SW480 (cell line): Measurements from ENCODE around the gene PTPN4.

ENCODE experiments used
- DNase-seq: peaks from one replicate; pipeline ENCODE4 v3.0.0-alpha.2; 2016; ENCODE audit warnings: low spot score

Gene PTPN4

DNA sequence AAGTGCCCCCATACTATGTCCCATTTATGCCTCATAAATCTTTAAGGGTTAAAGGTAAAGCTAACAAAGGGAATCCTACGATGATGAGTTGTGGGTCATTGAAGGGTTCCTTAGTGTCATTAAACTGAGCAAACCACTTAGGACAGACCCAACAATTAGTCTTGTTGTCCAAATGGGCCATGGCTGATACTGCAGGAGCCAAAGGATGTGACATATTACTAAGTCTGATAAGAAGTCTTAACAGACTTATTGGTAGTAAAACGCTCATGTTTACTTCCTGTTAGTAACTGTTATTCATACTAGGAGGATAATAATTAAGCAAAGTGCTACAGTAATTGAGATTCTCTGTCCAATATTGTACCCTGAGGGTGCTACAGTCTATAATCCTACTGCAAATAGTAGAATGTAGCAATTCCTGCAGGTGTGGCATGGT lies 96.8 kb downstream of the PTPN4 start:
- no peak for DNase-seq

DNA sequence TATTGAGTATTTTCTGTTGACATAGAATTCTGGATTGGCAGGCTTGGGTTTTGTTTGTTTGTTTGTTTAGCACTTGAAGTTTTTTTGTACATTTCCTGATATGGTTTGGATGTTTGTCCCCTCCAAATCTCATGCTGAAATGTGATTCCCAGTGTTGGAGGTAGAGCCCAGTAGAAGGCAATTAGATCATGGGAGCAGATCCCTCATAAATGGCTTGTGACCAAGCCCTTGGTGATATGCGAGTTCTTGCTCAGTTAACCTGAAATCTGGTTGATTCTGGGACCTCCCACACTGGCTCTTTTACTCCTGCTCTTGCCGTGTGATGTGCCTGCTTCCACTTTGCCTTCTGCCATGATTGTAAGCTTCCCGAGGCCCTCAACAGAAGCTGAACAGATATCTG lies 98.0 kb downstream of the PTPN4 start:
- DNase-seq: no peak

DNA sequence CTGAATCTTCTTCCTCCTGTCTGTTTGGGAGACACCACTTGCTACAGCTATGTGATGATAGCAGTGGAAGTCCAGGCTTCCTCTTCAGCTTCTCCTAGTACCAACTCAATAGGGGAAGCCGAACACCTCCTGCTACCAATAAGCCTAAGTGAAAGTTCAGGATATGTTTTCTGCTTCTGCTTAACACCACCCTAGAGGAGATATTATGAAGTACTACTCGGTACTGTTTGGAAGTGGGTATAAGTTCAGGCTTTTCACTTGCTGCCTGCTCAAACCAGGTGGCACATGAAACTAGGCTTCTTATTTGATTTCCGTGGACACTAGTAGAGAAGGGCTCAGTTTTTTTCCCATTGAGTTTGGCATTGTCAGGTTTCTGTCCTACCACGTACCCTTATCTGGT lies 99.8 kb downstream of the PTPN4 start:
- DNase-seq: no peak

DNA sequence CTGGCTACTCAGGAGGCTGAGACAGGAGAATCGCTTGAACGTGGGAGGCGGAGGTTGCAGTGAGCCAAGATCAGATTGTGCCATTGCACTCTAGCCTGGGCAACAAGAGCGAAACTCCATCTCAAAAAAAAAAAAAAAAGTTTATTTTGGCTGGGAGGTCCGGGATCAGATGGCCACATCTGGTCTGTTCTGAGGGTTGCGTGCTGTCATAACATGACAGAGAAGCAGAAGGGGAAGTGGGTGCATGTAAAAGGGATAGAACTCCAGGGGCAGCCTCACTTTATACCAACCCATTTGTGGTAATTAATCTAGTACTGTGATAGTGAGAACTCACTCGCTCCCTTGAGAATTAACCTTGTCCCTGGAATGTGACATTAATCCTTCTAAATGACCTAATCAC lies 101.2 kb downstream of the PTPN4 start:
- no peak for DNase-seq

DNA sequence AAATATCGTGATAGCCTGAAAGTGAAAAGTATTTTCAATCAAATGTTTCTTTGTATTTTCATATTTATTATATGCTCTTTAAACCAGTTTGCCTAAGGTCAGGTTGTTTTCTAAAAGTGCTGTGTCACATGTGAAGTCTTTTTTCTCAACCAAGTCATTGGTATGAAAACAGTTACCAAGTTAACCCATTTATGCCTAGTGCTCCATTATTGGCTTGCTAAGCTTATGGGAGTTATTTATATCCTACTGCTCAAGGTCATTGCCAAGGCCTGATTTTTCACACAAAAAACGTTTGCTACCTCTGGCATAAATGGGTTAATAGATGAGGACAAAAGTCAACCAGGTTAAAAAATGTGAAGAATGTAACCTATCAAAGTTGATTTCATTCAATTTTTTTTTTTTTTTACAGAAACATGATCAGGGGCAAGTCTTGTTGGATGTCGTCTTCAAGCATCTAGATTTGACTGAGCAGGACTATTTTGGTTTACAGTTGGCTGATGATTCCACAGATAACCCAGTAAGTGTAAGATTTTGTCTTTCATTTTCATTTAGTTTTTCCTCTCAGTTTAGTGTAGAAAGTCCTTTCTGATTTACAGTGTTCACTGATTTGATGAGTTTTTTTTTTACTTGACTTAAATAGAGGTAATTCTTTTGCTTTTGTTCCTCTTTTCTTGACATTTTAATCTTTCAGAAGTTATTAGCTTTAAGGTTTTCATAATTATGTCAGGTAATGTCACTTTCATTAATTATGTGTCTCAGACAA lies 102.6 kb downstream of the PTPN4 start:
- DNase-seq: no peak

DNA sequence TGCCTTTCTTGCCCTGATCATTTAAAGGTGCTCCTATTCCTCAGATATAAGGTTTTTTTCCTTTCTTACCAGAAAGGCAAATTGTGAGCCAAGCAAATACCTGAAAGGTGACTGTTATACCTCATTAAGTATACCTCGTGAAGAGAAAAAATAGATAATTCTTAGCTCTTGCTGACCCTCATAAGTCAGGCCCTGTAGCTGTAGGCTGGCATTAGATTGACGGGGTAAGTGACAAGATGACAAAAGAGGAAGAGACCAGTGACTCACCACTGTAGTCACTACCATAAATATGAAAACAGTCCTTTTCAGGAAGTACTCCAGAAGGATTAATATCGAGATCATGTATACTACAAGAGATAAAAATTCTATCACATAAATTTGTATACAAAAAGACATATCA lies 104.6 kb downstream of the PTPN4 start:
- no peak for DNase-seq

DNA sequence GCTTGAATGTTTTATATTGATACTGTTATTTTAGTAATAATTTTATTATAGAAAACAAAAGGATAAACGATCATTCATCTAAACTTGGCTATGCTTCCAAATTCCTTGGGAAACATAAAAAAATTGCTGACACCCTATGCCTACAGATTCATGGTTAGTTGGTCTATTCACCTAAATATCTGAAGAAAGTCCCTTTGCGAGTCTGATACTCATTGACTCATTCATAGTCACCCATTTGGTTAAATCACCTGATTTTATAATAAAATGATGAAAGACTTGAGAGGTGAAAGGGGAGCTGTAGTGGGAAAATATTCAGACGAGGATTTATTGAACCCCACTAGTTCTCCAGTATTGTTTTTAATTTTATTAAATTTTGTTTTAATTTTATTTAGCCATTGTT lies 112.0 kb downstream of the PTPN4 start:
- no peak for DNase-seq

DNA sequence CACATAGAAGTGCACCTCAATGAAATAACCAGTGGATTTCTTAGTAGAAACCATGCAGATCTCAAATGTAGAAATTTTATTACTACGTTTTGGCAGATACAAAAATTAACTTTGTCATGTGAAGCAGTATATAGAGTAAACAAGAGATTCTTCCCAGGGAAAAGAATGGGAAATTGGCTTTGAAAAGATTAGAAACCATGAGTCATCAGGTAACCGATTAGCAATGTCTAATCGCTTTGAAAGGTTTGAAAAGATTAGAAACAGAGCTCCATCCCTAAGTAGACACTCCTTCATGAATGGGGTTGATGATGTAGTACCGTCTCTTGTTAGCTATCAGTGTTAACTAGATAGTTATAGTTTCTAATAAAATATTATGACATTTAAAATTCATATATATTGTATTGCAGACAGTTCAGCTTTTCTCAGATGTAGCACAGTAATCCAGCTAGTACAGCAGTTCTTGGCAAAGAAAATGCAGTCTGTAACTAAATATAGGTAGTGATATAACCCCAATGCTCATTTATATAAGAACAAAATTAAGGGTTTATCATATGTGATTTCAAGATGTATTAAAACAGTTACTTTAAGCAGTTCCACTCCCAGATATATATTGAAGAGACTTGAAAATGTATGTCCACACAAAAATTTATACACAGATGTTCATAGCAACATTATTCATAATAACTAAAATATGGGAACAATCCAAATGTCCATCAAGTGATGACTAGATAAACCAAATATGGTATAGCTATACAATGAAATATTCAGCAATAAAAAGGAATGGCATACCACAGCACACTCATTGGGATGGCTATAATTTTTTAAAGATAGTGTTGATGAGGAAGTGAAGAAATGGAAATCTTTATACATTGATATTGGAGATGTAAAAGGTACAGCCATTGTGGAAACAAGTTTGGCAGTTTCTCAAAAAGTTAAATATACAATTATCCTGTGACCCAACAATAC lies 113.9 kb downstream of the PTPN4 start:
- DNase-seq: no peak

DNA sequence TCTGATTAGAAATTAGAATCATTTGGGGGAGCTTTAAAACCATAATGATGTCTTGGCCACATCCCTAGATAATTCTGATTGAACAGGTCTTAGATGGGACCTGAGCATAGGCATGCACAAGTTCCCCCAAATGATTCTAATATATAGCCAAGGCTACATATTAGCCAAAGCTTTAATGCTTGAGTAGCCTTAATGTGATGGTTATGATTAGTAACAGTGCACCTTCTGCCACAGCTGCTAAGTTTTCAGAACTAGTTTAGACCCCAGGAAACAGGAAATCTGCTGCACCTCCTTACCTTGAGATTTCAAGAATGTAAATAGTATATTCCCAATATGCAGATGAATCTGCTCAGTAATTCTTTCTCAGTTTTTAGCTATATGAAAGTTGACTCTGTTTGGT lies 119.8 kb downstream of the PTPN4 start:
- no peak for DNase-seq

DNA sequence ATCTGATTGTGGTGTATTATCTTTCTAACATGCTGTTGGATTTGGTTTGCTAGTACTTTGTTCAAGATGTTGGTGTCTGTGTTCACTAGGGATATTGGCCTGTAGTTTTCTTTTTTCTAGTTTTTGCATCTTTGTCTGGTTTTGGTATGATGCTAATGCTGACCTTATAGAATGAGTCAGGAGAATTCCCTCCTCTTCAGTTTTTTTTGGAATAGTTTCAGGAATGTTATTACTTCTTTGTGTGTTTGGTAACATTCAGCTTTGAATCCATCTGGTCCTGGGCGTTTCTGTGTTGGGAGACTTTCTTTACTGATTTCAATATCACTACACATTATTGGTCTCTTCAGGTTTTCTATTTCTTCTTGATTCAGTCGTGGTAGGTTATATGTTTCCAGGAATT lies 129.0 kb downstream of the PTPN4 start:
- no peak for DNase-seq

DNA sequence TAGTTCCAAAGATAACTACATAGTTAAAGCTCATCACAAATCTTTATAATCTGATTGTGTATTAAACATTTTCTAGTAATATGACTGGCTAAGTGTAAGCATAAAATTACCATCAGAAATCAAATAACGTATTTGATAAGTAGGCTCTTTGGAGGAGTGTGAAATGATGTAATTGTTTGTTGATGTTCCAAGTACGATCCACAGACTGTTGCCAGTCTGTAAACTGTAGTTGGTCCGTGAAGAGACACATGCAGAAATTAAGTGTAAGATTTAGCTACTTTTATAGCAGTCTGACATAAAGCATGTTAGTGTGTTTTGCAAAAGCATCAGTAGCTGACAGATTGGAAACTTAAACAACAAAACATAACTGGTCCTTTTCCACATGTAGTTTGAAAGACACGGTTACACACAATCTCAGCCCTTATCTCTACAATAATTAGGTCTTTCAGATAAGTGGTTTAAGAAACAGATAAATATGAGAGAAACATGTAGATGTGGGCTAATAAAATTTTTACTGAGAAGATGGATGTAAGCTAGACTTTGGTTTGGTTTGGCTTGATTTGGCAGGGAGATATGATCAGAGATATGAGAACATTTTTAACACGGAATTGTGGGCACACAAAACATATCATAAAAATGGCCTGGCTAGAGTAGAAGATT lies 138.1 kb downstream of the PTPN4 start:
- DNase-seq: no peak

DNA sequence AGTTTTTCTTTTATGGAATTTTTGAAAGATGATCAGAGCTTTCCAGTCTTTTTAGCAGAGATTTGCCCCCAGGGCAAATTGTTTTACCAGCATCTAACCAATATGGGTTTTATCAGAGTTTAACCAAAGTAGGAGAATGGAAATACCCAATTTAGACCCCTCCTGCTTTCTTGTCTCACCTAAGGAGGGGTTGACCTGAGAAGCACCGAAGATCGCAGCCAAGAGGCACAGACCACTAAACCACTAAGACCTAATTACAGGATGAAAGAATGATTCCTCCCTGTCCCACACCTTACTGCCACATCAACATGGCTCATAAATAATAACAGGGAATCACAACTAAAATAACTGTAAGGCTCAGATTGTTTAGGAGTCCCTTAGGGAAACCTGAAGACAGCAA lies 141.3 kb downstream of the PTPN4 start:
- DNase-seq: no peak

DNA sequence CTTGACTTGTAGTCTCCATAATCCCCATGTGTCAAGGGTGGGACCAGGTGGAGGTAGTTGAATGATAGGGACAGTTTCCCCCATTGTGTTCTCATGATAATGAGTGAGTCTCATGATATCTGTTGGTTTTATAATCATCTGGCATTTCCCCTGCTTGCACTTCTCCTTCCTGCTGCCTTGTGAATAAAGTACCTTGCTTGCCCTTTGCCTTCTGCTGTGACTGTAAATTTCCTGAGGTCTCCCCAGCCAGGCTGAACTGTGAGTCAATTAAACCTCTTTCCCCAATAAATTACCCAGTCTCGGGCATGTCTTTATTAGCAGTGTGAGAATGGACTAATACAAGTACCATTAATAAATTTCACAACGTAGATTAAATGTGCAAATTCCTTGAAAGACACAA lies 150.8 kb downstream of the PTPN4 start:
- DNase-seq: no peak

DNA sequence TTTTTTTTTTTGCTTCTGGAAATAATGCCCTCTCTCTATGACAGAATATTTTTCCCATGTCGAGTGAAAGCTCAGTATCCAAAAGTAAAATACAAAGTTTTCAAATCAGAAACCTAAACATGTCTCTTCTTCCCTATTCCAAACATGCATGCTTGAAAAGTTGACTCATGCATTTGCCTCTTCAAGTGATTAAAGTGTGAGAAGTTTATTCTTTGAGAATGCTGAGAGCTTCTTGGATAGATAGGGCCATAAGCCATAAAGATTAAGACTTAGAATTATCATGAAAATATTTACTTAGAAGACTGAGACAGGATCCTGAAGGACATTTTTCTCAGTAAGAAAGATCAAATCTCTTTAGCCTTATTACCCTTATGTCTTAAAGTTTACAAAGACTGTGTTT lies 154.5 kb downstream of the PTPN4 start:
- DNase-seq: no peak

DNA sequence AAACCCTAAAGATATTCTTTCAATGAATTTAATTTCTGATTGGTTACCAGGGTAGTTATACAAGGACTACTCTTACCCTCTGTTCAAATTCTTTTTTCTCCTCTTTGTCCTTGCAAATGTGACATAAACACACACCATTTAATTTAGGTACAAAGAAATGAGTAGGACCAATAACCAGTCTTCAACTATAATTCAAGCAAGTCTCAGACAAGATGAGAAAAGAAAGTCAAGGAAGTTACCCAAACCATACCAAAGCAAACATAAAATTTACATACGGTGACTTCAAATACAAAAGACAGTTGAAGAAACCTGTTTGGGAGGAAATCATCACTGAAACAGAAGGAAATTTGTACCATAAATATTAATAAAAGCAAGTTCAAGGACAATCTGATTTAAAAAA lies 162.1 kb downstream of the PTPN4 start:
- no peak for DNase-seq

DNA sequence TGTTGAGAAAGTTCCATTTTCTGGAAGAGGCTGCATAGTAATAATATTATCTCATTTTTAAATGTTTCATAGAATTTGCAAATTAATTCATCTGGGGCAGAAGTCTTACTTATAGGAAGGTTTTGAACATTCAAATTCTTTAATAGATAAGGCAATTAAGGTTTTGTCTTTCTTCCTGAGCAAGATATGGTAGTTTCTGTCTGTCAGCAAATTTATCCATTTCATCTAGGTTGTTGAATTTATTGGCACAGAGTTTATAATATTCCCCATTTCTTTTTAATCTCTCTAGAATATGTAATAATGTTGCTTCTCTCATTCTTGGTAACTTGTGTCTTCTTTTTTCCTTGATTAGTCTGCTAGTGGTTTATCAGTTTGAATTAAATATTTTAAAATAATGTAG lies 163.0 kb downstream of the PTPN4 start:
- no peak for DNase-seq

DNA sequence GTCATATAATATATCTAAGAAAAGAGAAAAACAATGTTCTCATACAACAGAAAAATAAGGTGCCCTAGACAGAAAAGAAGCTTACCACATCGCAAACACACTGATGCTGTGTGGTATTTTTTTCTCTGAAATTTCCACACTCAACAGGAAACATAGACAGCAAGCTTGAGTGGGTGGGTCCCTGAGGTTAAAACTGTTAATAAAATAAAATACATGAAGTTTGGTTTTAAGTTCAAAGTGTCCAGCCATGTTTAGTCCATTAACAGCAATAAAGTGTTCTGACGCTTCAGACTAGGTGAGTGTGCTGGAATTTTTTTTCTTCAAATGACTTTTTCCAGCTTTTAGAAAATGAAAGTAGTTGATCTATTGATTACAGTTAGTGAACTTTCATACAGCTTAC lies 169.8 kb downstream of the PTPN4 start:
- DNase-seq: no peak

DNA sequence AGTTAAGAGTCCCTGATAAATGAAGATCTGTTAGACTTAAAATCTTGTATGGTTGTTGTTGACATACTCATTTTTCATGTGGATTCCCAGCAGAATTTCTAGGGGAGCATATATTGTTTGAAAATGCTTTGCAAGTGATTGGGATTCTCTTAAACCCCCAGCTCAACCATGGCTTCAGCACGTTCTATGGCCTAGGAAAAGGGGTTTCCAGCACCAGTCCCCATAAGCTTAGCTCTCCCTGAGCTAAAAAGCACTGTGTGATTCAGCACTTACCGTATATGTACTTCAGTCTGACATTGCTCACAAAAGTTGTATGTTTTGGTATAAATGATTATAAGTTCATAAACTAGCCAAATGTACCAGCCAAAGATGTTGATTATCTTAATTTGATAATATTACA lies 173.1 kb downstream of the PTPN4 start:
- DNase-seq: no peak

DNA sequence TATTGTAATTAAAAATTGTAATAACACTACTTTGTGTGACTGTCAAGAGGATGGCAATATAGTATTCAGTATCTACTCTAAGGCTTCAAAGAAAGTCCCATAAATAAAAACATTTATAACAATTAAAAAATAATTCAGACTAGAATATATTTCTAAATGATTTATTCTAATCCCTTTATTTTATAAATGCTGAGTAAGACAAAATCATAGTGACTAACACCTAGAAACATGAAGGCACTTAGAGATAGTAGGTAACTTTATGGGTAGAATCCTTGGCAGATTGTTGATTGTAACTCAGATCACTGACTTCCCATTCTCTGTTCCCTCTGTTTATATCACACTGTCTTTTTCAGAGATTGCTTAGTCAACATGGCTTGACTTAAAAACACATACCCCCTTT lies 174.6 kb downstream of the PTPN4 start:
- DNase-seq: no peak

DNA sequence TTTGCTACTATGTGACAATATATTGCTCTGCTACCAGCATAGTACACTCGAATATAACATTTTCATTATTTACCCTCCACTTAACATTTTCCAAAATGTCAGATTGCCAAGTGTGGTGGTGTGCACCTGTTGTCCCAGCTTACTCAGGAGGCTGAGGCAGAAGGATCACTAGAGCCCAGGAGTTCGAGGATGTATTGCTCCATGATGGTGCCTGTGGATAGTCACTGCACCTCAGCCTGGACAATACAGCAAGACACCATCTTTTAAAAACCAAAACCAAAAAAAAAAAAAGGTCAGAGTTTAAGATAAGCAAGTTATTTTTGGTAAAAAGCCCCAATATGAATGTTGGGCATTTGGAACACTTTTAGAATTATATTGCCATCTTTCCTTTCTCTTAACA lies 178.0 kb downstream of the PTPN4 start:
- no peak for DNase-seq

DNA sequence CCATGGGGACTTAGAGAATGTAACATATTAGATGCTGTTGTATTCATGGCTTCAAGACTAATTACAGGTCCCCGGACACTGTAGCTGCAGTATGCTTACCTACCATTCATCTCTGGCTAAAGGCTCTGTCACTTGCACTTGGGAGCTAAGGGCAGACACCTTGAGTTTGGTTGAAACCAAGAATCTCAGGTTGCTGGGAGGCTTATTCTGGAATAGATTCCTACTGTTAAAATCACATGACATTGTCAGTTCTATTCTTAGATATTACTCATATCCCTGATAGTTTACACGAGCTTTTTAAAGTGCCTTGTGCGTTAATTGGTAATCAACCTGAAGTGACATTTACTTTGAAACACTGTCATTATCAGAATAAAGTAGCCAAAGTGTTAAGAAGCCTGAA lies 180.2 kb downstream of the PTPN4 start:
- DNase-seq: no peak

DNA sequence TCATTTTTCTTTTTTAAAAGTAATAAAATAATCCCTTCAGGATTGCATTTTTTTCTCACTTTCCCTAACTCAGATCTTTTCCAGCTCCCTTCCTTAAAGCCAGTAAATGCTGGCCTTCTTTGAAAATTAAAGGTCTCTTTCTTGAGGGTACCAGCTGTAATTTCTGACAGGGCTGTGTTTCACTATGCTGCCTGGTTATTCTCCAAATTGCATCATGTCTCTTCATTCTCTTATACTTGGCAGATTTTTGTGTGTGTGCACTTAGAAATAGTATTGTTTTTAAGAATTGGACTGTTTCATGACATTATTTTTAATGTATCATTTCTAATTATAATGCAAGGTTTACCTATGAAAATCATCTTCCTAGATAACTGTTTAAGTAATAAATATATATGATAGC lies 181.1 kb downstream of the PTPN4 start:
- DNase-seq: no peak

DNA sequence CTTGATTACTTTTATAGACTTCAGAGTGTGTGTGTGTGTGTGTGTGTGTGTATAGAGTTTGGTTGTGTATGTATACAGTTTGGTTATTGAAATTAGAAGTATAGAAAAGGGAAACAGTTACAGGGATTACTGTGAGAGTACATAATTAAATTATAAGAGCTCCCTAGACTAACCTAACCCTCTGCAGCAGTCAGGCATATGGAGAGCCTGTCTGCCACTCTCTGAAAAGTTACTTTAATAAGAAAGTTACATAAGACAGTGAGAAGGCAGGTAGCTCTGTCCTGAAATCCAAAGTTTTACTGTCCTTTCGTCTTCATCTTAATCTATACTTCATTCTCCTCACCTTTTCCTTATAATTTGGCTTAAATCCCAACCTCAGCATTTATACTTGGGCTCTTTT lies 181.7 kb downstream of the PTPN4 start:
- no peak for DNase-seq
